Measurements from ENCODE around the gene OR7A17.

The OR7A17 gene

DNA sequence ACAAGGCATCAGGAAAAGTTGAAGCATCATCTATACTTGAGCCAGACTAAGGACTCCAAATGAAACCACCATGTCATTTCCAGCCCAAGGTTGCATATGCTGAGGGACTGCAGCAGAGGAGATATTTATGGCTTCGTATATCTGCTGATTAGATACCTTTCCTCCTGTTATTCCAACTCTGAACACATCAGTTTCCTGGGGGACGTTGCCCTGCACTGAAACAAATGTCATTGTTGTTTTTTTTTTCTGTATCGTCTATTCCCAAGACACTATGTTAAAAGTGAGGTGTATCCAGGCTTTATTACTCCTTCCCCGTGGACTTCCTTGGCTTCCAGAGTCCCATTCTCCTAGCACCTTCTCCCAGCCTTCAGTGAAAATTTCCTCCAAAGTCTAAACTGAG, at the start of gene OR7A17:
Gene OR7A17 (minus strand): TSS at position 101 of the 400 bp plus-strand sequence. CDS start 4,777 bp downstream, outside the sequence.
- DNase-seq (ENCODE audit: low spot score), result no peak

DNA sequence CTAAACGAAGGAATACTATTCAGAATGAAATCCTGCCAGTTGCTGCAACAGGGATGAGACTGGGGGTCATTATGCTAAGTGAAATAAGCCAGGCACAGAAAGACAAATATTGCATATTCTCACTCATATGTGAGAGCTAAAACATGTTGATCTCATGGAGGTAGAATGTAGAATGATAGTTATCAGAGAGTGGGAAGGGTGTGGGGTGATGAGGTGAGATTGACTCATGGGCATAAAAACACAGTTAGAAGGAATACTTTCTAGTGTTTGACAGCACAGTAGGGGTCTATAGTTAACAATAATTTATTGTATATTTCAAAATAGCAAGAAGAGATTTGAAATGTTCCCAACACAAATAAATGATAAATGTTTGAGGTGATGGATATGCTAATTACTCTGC, 47.6 kb upstream of the OR7A17 start:
- no peak for DNase-seq (ENCODE audit: low spot score)

DNA sequence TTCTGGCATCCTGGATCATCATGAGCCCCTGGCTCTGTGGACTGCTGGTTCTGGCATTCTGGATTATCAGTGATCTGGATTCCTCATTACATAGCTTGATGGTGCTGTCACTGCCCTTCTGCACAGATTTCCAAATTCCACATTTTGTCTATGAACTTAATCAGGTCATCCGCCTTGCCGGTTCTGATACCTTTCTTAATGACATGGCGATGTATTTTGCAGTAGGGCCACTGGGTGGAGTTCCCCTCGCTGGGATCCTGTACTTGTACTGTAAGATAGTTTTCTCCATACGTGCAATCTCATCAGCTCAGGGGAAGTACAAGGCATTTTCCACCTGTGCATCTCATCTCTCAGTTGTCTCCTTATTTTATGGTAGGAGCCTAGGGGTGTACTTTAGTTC, 30.9 kb upstream of the OR7A17 start:
- no peak for DNase-seq (ENCODE audit: low spot score)

DNA sequence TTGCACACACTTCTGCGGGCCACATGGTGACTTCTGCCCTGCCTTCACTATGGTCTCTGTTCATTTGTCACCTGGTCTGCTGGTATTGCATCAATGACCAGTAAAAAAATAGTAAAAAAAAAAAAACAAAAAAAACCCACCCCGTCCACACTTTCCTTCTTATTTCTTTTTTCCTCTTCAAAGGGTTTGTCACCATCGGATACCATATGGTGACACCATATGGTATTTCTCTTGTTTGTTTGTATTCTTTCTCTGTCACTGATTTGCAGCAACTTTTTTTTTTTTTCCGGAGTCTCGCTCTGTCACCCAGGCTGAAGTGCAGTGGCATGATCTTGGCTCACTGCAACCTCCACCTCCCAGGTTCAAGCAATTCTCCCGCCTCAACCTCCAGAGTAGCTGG, 29.2 kb upstream of the OR7A17 start:
- no peak for DNase-seq (ENCODE audit: low spot score)

DNA sequence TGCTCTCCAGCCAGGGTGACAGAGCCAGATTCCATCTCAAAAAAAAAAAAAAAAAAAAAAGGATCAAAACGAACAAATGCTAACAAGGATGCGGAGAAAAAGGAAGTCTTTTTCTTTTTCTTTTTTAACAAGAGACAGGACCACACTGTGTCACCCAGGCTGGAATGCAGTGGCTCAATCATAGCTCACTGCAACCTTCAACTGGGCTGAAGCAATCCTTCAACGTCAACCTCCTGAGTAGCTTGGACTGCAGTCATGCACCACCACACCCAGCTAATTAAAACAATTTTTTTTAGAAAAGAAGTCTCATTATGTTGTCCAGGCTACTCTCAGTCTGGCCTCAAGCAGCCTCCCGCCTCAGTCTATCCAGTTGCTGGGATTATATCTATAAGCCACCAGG, 20.8 kb upstream of the OR7A17 start:
- DNase-seq (ENCODE audit: low spot score), result no peak

DNA sequence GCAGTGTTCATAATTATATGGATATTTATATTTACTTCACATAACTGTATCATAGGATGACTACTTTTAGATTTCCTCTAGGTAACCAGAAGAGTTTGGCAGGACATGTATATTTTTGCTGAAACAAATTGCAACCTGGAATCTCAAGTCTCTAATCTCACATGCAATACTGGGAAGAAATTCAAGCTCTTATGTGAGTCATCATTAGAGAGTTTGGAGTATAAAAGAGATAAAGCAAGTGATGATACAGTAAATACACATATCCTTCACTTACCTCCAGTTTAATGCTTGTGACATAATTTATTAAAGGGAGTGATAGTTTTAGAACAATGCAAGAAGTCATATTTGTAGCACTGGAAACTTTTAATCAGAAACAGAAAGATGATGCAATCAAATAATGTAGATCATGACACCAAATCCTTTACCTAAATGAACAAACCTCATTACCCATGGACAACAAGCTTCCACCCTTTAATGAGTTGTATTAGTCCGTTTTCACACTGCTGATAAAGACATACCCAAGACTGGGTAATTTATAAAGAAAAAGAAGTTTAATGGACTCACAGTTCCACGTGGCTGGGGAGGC, 15.8 kb upstream of the OR7A17 start:
- no peak for DNase-seq (ENCODE audit: low spot score)

DNA sequence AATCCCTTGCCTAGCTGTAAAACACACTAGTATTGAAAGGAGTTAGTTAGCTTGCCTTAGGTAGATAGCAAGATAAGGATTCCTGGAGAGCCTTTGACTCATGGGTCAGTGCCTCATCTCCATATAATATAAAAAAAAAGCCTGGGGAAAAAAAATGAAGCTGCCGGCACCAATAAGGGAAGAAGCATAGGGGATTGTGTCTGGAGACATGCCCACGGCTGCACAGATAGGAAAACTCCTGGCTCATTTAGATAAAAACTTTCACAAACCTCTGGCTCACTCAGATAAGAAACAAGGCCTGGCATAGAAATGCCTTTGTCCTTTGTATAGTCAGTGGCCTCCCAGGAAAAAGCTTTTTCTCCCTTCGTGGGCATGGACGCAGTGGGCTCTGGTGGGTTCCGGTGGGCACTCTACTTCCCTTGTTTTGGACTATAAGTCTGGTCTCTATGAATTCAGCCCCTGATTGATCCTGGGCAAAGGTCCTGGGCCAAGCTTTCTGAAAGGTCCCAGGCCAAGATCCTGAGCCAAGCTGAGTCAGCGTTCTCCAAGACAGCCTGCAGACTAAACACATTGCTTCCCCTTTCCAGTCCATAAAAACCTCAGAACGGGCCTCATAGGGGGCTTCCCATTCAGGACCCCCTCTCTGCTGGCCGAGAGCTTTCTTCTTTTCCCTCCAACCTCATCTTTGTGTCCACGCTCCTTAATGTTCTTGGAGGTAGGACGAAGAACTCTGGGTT, 4.9 kb upstream of the OR7A17 start:
- no peak for DNase-seq (ENCODE audit: low spot score)

DNA sequence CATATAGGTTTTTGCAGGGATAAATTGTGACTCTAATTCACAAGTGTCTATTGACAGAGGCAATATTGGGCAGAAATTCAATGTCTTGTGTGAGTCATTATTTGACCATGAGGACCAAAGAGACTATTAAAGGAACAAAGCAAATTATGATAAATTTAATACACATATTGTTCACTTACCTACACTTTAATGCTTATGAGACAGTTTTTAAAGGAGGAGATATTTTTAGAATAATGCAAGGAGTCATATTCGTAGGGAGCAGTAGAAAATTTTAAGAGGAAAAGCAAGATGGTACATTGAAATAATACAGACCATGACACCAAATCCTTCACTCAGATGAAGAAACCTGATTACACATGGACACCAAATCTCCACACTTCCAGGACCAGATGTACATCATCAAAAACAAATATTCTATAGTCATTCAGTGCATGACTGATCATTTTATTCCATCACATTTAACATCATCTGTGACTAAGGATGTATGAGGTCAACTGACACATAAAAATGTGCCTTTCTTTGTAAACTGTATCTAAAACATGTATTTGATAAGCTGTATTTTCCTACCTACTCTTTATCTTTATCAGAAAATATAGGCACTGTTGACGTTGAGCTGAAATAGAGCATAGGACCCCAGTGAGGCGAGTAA, 4.2 kb upstream of the OR7A17 start:
- DNase-seq (ENCODE audit: low spot score), result no peak

DNA sequence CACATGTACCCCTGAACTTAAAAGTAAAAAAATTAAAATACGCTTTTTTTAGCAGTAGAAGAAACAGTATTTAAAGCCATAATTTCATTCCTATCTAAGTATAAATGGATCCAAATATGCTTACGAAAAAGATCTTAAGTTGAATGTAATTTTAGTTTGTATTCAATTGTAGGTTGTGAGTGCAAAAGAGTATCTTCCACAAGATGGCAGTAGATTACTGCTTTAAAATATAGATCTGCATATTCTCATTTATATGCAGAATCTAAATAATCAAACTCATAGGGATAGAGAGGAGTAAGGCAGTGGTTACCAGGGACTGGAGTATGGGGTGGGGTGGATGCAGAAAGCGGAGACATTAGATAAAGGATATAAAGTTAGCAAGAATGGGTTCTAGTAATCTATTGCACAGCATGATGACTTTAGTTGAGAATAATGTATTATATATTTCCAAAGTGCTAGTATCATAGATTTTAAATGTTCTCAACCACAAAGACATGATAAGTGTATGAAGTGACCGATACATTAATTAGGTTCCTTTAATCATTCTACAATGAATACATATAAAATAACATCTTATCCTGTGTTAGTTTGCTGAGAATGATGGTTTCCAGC, 14.2 kb downstream of the OR7A17 start:
- DNase-seq (ENCODE audit: low spot score), result no peak

DNA sequence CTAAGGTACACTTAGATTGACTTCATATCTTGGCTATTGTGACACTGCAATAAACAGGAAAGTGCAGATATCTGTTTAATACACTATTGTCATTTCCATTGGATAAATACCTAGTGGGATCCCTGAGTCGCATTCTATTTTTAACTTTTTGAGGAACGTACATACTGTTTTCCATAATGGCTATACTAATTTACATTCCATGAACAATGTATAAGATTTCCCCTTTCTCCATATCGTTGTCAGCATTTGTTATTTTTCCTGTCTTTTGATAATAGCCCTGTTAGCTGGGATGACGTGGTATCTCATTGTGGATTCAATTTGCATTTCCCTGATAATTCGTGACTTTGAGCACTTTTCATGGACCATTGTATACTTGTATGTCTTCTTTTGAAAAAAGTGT, 17.4 kb downstream of the OR7A17 start:
- DNase-seq (ENCODE audit: low spot score), result no peak

DNA sequence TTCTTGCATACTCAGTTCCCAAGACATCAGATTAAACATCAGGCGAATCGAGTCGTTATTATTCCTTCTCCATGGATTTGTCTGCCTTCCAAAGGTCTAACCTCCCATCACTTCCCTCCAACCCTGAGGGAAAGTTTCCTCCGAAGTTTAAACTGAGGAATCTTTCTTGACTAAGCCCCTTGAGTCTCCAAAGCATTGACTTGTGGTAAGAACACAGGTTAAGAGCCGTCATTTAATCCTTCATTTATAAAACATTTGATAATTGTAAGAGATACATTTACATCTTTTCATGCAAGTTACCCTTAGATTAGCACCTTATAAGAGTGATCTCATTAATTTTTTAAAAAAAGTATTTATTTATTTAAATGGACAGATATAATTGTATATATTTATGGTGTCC, 37.1 kb downstream of the OR7A17 start, which contains the start of gene OR7A10:
Gene OR7A10 (minus strand): TSS at position 101 of the 400 bp plus-strand sequence. CDS start 7,045 bp downstream, outside the sequence.
- DNase-seq (ENCODE audit: low spot score), result no peak

DNA sequence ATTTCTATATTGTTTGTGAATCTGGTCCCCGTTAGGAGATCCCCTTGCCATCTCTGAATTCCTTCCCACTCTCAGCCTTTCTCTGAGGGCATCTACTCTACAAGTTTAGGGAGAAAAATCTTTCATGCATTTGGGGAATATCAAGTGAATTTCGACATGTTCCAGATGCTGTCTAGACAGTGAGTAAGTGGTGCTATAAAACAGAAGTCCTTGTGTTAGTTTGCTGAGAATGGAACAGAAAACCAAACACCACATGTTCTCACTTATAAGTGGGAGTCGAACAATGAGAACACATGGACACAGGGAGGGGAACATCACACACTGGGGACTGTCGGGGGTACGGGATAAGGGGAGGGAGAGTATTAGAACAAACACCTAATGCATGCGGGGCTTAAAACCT, 42.4 kb downstream of the OR7A17 start:
- DNase-seq (ENCODE audit: low spot score), result no peak

DNA sequence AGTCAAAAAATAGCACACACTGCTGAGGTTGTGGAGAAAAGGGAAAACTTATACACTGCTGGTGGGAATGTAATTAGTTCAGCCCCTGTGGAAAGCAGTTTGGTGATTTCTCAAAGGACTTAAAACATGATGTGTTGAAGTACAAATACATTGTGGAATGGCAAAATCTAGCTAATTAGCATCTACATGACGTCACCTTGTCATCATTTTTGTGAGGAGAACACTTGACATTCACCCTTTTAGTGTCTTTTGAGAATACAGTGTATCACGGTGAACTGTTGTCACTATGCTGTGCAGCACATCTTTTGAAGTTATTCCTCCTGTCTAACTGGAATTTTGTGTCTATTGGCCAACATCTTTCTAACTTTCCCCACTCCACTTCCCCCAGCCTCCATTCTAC, 42.8 kb downstream of the OR7A17 start:
- no peak for DNase-seq (ENCODE audit: low spot score)

DNA sequence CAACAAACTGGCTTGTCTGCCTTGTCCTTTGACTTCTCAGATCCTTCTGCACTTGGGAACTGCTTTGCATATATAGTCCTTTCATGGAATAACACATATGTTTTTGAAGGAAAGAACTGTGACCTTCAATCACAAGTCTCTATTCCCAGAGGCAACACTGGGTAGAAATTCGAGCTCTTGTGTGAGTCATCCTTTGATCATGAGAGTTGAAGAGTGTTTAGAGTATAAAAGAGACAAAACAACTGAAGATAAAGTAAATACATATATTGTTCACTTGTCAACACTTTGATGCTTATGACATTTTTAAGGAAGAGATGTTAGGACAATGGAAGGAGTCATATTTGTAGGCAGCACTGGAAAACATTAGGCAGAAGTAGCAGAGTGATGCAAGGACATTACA, 45.7 kb downstream of the OR7A17 start:
- no peak for DNase-seq (ENCODE audit: low spot score)

DNA sequence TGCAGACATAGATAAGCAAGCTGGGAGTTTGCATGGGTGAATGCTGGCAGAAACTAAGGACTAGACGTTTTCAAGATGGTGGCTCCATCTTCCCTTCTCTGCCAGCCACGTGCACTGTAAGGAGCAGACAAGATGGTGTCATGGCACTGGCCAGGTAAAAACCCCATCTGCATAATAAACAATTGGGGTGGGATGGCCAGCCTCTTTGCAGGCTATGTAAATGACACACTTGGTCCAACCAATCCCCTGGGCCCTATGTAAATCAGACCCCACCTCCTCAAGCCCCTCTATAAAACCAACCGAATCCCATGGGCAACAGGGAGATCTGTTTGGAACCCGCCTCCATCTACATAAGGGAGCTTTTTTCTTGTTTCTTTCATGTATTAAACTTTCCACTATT, 48.5 kb downstream of the OR7A17 start:
- no peak for DNase-seq (ENCODE audit: low spot score)

DNA sequence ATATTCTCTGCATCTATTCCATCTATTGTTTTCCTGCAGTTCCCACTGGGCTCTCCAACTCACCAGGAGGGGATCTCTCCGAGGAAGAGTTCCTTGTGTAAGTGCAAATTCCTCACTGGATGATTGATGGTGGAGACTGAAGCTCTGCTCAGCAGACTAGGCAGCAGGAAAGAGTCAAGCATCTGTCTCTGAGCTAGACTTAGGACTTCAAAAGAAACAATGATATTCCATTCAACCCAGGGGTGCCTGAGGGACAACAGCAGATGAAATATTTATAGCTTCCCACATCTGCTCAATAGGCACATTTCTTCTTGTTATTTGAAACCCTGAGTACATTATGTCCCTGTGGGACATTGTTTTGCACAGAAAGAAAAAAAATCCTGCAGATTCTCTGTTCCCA, 50.9 kb downstream of the OR7A17 start, which contains the start of the genes OR7A5 and OR7C1:
Gene OR7A5 (minus strand): TSS at position 175 of the 400 bp plus-strand sequence. CDS start 6,944 bp downstream, outside the sequence.
Gene OR7C1 (minus strand): TSS at position 175 of the 400 bp plus-strand sequence. CDS start 35,049 bp downstream, outside the sequence.
- DNase-seq (ENCODE audit: low spot score), result no peak

DNA sequence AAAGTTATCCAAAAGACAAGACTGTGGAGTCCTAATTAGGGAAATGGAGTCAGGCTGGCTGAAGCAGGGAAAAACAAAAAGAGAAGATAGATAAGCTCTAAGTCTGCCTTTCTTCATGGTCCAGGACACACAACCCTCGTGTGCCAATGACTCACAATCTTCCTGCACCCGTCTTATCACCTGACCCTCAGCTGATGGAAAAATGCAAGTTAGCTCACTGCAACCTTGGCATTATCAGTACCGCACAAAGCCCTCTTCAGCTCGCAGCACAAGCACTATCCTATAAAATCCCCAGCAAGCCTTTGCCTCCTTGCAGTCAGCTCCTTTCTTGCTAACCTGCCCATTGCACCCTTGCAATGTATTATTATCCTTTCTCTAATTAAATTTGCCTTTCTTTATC, 55.2 kb downstream of the OR7A17 start:
- DNase-seq (ENCODE audit: low spot score), result no peak

Measured in HuH-7 (cell line).